ENCODE measurements around the gene PSMA5.

DNA sequence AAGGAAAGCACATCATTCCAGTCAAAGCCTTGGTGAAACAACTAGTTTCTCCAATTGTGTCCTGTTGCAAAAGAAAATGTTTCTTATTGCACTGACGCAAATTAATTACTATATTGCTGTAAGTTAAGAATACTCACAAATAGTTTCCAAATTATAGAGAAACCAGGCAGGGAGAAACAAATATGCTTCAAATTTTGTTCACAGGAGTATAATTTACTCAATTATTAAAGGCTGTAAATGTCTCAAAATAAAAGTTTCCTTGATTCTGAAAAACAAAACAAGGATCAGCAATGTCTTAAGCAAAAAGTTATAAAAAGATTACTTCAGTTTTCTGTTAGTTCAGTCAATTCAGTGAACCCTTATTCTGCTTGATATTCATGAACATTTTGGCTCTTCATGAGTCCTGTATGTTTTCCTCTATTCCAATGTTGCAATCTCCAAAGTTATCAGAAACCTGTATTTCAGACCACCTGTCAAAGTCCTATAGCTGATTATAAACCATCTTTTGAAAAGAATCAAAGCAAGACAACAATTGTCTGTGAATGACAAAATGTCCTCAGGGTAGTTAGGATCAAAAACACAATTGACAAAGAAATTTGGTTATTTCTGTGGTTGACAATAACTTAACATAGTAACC lies 28.4 kb upstream of the PSMA5 start:
- TF ChIP-seq, protein P1, sequence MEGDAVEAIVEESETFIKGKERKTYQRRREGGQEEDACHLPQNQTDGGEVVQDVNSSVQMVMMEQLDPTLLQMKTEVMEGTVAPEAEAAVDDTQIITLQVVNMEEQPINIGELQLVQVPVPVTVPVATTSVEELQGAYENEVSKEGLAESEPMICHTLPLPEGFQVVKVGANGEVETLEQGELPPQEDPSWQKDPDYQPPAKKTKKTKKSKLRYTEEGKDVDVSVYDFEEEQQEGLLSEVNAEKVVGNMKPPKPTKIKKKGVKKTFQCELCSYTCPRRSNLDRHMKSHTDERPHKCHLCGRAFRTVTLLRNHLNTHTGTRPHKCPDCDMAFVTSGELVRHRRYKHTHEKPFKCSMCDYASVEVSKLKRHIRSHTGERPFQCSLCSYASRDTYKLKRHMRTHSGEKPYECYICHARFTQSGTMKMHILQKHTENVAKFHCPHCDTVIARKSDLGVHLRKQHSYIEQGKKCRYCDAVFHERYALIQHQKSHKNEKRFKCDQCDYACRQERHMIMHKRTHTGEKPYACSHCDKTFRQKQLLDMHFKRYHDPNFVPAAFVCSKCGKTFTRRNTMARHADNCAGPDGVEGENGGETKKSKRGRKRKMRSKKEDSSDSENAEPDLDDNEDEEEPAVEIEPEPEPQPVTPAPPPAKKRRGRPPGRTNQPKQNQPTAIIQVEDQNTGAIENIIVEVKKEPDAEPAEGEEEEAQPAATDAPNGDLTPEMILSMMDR (IDR thresholded peaks at IDR 0.05), result no peak
- no peak for TF ChIP-seq POLR2A (IDR thresholded peaks at IDR 0.05)
